A673 (cell line): Measurements from ENCODE around the gene PNMA6E. TPM values are rescaled to one million over a fixed set of nuclear protein-coding genes. Genes with fewer than 3 reads are reported as not detected.

ENCODE experiments used
- BruUV-seq: library from RNA; stranded (reverse); fragments of 400-500 nt; replicated peaks from 2 replicates; lab custom pipeline; 2021; lab: Mats Ljungman, UMichigan
- CTCF ChIA-PET: fragments of 300-600 bp; sonication (Branson Sonifier 250); formaldehyde crosslinking; loops from one replicate; lab custom pipeline; 2022; ENCODE audit warnings: antibody characterized with exemption; lab: Charles Lee
- POLR2A ChIA-PET: fragments of 300-600 bp; sonication (Branson Sonifier 250); formaldehyde crosslinking; loops from one replicate; lab custom pipeline; 2022; ENCODE audit warnings: antibody characterized with exemption; ENCODE audit not compliant: low non-redundant PET; lab: Charles Lee
- DNase-seq: peaks from one replicate; pipeline ENCODE4 v3.0.0-alpha.2; 2015; ENCODE audit warnings: low spot score
- H3K27ac ChIP-seq: fragments of 200-600 bp; sonication (generic); 2 replicates; pipeline ENCODE4 v1.5.1; 2016; ENCODE audit warnings: mixed run types, low read depth, mild to moderate bottlenecking, mixed read lengths, antibody characterized with exemption, low read length; ENCODE audit not compliant: poor library complexity, severe bottlenecking
- H3K27me3 ChIP-seq: fragments of 200-600 bp; sonication (generic); replicated peaks from 2 replicates; pipeline ENCODE4 v1.6.1; 2017; ENCODE audit warnings: mixed run types, low read depth, mild to moderate bottlenecking, mixed read lengths, antibody characterized with exemption, low read length; ENCODE audit not compliant: insufficient read depth, poor library complexity
- H3K36me3 ChIP-seq: fragments of 200-600 bp; sonication (generic); 2 replicates; pipeline ENCODE4 v1.6.1; 2016; ENCODE audit warnings: mixed run types, mild to moderate bottlenecking, mixed read lengths, antibody characterized with exemption, low read length; ENCODE audit not compliant: insufficient read depth, poor library complexity, severe bottlenecking
- H3K4me1 ChIP-seq: fragments of 200-600 bp; sonication (generic); 2 replicates; pipeline ENCODE4 v1.6.1; 2017; ENCODE audit warnings: mixed run types, mild to moderate bottlenecking, mixed read lengths, antibody characterized with exemption, low read length; ENCODE audit not compliant: insufficient read depth, poor library complexity, severe bottlenecking
- H3K4me3 ChIP-seq: fragments of 200-600 bp; sonication (generic); 2 replicates; pipeline ENCODE4 v1.5.1; 2016; ENCODE audit warnings: low read depth, mixed run types, mild to moderate bottlenecking, mixed read lengths, low read length; ENCODE audit not compliant: poor library complexity, severe bottlenecking
- H3K9me3 ChIP-seq: fragments of 200-600 bp; sonication (generic); 2 replicates; pipeline ENCODE4 v1.6.1; 2016; ENCODE audit warnings: mixed run types, low read depth, mild to moderate bottlenecking, mixed read lengths, antibody characterized with exemption, low read length; ENCODE audit not compliant: poor library complexity, severe bottlenecking
- CTCF ChIP-seq: fragments of 300-800, 200-600 bp; sonication (generic); conservative IDR thresholded peaks from 2 replicates; pipeline ENCODE4 v1.5.1; 2017; ENCODE audit warnings: low read depth, mild to moderate bottlenecking, antibody characterized with exemption, low read length, moderate library complexity, mixed read lengths
- EZH2 ChIP-seq: fragments of 200-600 bp; sonication (generic); IDR thresholded peaks from 2 replicates; pipeline ENCODE4 v1.6.1; 2017; ENCODE audit warnings: borderline replicate concordance, low read depth, mild to moderate bottlenecking, mixed read lengths, antibody characterized with exemption, low read length; ENCODE audit not compliant: poor library complexity, severe bottlenecking
- intact Hi-C: fragments of 100-400 bp; cut with micrococcal nuclease; formaldehyde crosslinking; loops from one replicate; pipeline ENCODE4 v1.10.0; 2022; ENCODE audit not compliant: unreplicated experiment
- total RNA-seq: library from RNA; stranded (reverse); gene quantifications from 2 replicates; pipeline ENCODE4 v1.2.3, GENCODE V29; 2021

Gene PNMA6E
- total RNA-seq, 1 experiment from 2014 or later = not detected

GRCh38 chrX:153388722-153389459 lies 12.3 kb downstream of the PNMA6E start:
- H3K4me3 ChIP-seq = no peak overlapping the region
- DNase-seq = no peak
- no peaks in the 10 kb centered on the region for H3K9me3 ChIP-seq
- ChIA-PET POLR2A (no interaction called here), CTCF (no interaction called here)
- H3K27ac ChIP-seq = no peak overlapping the region
- H3K27me3 ChIP-seq = no peaks in the 10 kb centered on the region
- no peaks in the 10 kb centered on the region for H3K4me1 ChIP-seq
- BruUV-seq = no TSS peak
- no peaks in the 10 kb centered on the region for H3K36me3 ChIP-seq
- TF ChIP-seq CTCF = no peak
- intact Hi-C loops = no loop called here

GRCh38 chrX:153387987-153388721 lies 13.0 kb downstream of the PNMA6E start:
- H3K4me1 ChIP-seq = no peaks in the 10 kb centered on the region
- no peak for TF ChIP-seq CTCF
- no peak for TF ChIP-seq EZH2
- ChIA-PET POLR2A (no interaction called here), CTCF (no interaction called here)
- no peaks in the 10 kb centered on the region for H3K27me3 ChIP-seq
- no TSS peak for BruUV-seq
- H3K27ac ChIP-seq = no peak overlapping the region
- no peaks in the 10 kb centered on the region for H3K36me3 ChIP-seq
- H3K9me3 ChIP-seq = no peaks in the 10 kb centered on the region
- DNase-seq = no peak
- no peak overlapping the region for H3K4me3 ChIP-seq
- intact Hi-C loops = no loop called here

GRCh38 chrX:153387345-153387744 lies 13.8 kb downstream of the PNMA6E start:
- Histone ChIP-seq H3K4me3 (no peak overlapping the region), H3K4me1 (no peaks in the 10 kb centered on the region), H3K27me3 (no peaks in the 10 kb centered on the region), H3K27ac (no peak overlapping the region), H3K36me3 (no peaks in the 10 kb centered on the region), H3K9me3 (no peaks in the 10 kb centered on the region)
- intact Hi-C loops = no loop called here
- BruUV-seq = no TSS peak
- POLR2A ChIA-PET = no interaction called here
- DNase-seq = no peak
- TF ChIP-seq CTCF = no peak
- TF ChIP-seq EZH2 = no peak
- CTCF ChIA-PET = no interaction called here
